Measurements from ENCODE around the gene ZMYND15.

ZMYND15 gene

DNA sequence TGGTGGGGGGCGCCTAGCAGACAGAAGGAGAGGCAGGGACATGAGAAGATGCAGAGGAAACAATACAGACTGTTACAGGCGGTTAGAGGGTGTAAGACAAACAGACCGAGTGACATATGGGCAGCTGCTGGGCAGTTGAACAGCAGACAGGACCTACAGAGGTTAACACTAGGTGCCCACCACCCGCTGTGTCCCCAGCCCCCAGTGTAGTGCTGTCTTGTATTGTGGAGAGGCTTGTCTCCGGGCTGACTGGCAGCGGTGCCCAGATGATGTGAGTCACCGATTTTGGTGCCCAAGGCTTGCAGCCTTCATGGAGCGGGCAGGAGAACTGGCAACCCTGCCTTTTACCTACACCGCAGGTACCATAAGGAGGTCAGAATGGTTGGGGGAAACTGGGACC, 2.5 kb downstream of the ZMYND15 start:
- peaks cover 0 to 18% of the 10 kb centered on the region in 2 donors for H3K4me1 ChIP-seq (ENCODE audit: control insufficient read depth in 1 of 2, insufficient read depth in 2 of 2, low read length in 2 of 2)
- no peak overlapping the region for H3K4me3 ChIP-seq (ENCODE audit: low read depth in 1 of 2, low read length in 2 of 2)
- no peak overlapping the region for H3K9ac ChIP-seq (ENCODE audit: low read depth in 1 of 2, low read length in 2 of 2)
- H3K27me3 ChIP-seq (ENCODE audit: control insufficient read depth in 1 of 2, insufficient read depth in 2 of 2, low read length in 2 of 2) = peaks cover 0 to 4% of the 10 kb centered on the region in 2 donors
- no peak overlapping the region for H3K27ac ChIP-seq (ENCODE audit: low read depth, low read length)
- H3K9me3 ChIP-seq (ENCODE audit: control insufficient read depth in 1 of 2, low read length in 2 of 2) = no peaks in the 10 kb centered on the region
- H3K36me3 ChIP-seq (ENCODE audit: control insufficient read depth in 1 of 2, insufficient read depth in 2 of 2, low read length in 2 of 2) = no peaks in the 10 kb centered on the region

DNA sequence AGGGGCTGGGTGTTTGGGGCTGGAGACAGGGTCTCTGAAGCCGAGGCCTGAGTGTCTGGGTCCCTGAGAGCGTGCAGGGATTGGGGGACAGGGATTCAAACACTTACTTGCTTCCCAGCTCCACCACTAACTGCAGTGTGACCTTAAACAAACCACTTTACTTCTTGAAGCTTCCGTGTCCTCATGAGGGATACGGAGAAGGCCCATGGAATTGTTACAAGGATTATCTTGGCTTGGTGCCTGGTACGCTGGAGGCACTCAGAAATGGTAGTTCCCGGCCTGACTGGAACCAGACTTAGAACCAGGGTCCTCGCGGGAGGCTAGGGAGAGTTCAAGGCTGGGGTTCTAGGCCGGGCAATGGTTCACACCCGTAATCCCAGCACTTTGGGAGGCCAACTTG, 3.0 kb downstream of the ZMYND15 start:
- H3K9ac ChIP-seq (ENCODE audit: low read depth in 1 of 2, low read length in 2 of 2) = no peak overlapping the region
- no peaks in the 10 kb centered on the region for H3K9me3 ChIP-seq (ENCODE audit: control insufficient read depth in 1 of 2, low read length in 2 of 2)
- no peaks in the 10 kb centered on the region for H3K36me3 ChIP-seq (ENCODE audit: control insufficient read depth in 1 of 2, insufficient read depth in 2 of 2, low read length in 2 of 2)
- H3K27ac ChIP-seq (ENCODE audit: low read depth, low read length) = no peak overlapping the region
- H3K4me1 ChIP-seq (ENCODE audit: control insufficient read depth in 1 of 2, insufficient read depth in 2 of 2, low read length in 2 of 2) = peaks cover 0 to 18% of the 10 kb centered on the region in 2 donors
- peaks cover 0 to 4% of the 10 kb centered on the region in 2 donors for H3K27me3 ChIP-seq (ENCODE audit: control insufficient read depth in 1 of 2, insufficient read depth in 2 of 2, low read length in 2 of 2)
- no peak overlapping the region for H3K4me3 ChIP-seq (ENCODE audit: low read depth in 1 of 2, low read length in 2 of 2)

DNA sequence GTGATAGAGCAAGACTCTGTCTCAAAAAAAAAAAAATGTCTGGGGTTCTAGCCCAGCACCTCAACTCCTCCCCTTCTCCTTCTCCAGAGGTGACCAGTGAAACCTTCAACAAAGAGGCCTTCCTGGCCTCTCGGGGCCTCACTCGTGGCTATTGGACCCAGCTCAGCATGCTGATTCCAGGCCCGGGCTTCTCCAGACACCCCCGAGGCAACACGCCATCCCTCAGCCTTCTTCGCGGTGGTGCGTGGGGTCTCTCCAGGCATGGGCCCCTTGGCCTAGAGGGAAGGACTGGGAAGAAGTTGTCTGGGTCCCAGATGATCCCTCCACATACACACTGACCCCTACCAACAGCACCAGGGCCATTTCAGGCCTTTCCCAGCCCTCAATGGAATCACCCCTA, 3.6 kb downstream of the ZMYND15 start:
- Histone ChIP-seq H3K4me3 (ENCODE audit: low read depth in 1 of 2, low read length in 2 of 2) (no peak overlapping the region), H3K9ac (ENCODE audit: low read depth in 1 of 2, low read length in 2 of 2) (no peak overlapping the region), H3K4me1 (ENCODE audit: control insufficient read depth in 1 of 2, insufficient read depth in 2 of 2, low read length in 2 of 2) (peaks cover 0 to 15% of the 10 kb centered on the region in 2 donors), H3K27ac (ENCODE audit: low read depth, low read length) (no peak overlapping the region), H3K9me3 (ENCODE audit: control insufficient read depth in 1 of 2, low read length in 2 of 2) (no peaks in the 10 kb centered on the region), H3K36me3 (ENCODE audit: control insufficient read depth in 1 of 2, insufficient read depth in 2 of 2, low read length in 2 of 2) (no peaks in the 10 kb centered on the region), H3K27me3 (ENCODE audit: control insufficient read depth in 1 of 2, insufficient read depth in 2 of 2, low read length in 2 of 2) (peaks cover 0 to 4% of the 10 kb centered on the region in 2 donors)

DNA sequence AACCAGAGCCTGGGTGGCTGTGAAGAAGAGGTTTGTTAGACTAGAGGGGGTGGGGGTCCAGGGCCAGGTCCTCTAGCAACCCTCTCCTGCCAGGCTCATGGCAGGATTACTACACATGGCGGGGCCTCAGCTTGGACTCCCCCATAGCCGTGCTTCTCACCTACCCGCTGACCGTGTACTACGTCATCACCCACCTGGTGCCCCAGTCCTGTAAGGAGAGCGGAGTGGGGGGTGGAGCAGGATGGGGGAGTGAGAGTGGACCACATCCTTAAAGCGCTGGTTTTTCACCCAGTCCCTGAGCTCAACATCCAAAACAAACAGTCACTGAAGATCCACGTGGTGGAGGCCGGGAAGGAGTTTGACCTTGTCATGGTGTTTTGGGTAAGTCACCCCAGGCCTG, 4.3 kb downstream of the ZMYND15 start:
- Histone ChIP-seq H3K9me3 (ENCODE audit: control insufficient read depth in 1 of 2, low read length in 2 of 2) (no peaks in the 10 kb centered on the region), H3K4me1 (ENCODE audit: control insufficient read depth in 1 of 2, insufficient read depth in 2 of 2, low read length in 2 of 2) (peaks cover 0 to 8% of the 10 kb centered on the region in 2 donors), H3K36me3 (ENCODE audit: control insufficient read depth in 1 of 2, insufficient read depth in 2 of 2, low read length in 2 of 2) (no peaks in the 10 kb centered on the region), H3K27me3 (ENCODE audit: control insufficient read depth in 1 of 2, insufficient read depth in 2 of 2, low read length in 2 of 2) (peaks cover 3 to 4% of the 10 kb centered on the region in 2 donors), H3K27ac (ENCODE audit: low read depth, low read length) (no peak overlapping the region), H3K9ac (ENCODE audit: low read depth in 1 of 2, low read length in 2 of 2) (no peak overlapping the region), H3K4me3 (ENCODE audit: low read depth in 1 of 2, low read length in 2 of 2) (no peak overlapping the region)

DNA sequence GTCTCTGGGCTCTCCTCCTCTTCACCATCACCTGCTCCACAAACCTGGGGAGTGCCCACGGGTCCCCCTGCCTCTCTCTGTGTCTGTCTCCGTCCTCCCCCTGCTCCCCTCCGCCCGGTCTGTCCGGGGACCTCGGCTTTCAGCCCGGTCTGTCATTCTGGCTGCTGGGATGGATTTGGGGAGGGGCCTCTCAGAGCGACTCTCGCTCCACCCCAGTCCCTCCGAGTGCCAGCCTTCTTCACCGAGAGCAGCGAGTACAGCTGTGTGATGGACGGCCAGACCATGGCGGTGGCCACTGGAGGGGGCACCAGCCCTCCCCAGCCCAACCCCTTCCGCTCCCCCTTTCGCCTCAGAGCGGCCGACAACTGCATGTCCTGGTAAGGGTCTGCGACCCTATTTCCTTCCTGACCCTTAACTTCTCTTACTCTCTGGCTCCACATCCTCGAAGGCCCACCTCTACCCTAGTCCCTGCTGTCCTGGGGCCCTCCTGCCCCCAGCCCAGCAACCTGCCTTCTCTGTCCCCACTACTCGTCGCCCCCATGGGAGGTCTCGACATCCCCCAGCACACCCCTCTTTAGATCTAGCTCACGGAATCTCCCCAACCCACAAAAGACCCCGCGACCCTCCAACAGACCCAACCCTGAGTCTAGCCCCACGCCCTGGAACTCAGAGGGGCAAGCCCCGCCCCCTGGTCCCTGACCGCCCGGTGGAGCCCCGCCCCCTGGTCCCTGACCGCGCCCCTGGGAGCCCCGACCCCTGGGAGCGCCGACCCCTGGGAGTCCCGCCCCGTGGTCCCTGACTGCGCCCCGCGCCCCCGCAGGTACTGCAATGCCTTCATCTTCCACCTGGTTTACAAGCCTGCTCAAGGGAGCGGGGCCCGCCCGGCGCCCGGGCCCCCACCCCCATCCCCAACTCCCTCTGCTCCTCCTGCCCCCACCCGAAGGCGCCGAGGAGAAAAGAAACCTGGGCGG, 5.7 kb downstream of the ZMYND15 start:
- no peaks in the 10 kb centered on the region for H3K4me1 ChIP-seq (ENCODE audit: control insufficient read depth in 1 of 2, insufficient read depth in 2 of 2, low read length in 2 of 2)
- no peak overlapping the region for H3K9ac ChIP-seq (ENCODE audit: low read depth in 1 of 2, low read length in 2 of 2)
- H3K36me3 ChIP-seq (ENCODE audit: control insufficient read depth in 1 of 2, insufficient read depth in 2 of 2, low read length in 2 of 2) = no peaks in the 10 kb centered on the region
- H3K9me3 ChIP-seq (ENCODE audit: control insufficient read depth in 1 of 2, low read length in 2 of 2) = no peaks in the 10 kb centered on the region
- H3K27ac ChIP-seq (ENCODE audit: low read depth, low read length) = no peak overlapping the region
- H3K27me3 ChIP-seq (ENCODE audit: control insufficient read depth in 1 of 2, insufficient read depth in 2 of 2, low read length in 2 of 2) = peaks cover 3 to 4% of the 10 kb centered on the region in 2 donors
- H3K4me3 ChIP-seq (ENCODE audit: low read depth in 1 of 2, low read length in 2 of 2) = no peak overlapping the region

DNA sequence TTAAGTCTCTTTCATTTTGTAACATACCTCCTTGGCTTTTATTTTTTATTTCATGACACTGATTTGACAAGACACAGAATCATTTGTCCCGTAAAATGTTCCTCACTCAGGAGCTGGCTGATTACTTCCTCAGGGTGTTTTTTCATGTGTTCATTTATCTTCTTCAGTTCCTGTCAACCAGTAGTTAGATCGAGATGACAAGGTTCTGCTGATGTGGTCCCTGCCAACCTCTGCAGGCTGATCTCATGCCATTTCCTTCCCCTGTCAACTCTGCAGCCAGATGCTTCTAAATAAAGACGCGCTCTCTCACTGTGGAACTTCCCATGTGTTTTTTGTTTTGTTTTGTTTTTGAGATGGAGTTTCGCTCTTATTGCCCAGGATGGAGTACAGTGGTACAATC, 8.2 kb downstream of the ZMYND15 start:
- H3K9me3 ChIP-seq (ENCODE audit: control insufficient read depth in 1 of 2, low read length in 2 of 2) = no peaks in the 10 kb centered on the region
- H3K36me3 ChIP-seq (ENCODE audit: control insufficient read depth in 1 of 2, insufficient read depth in 2 of 2, low read length in 2 of 2) = no peaks in the 10 kb centered on the region
- no peak overlapping the region for H3K9ac ChIP-seq (ENCODE audit: low read depth in 1 of 2, low read length in 2 of 2)
- H3K4me1 ChIP-seq (ENCODE audit: control insufficient read depth in 1 of 2, insufficient read depth in 2 of 2, low read length in 2 of 2) = no peaks in the 10 kb centered on the region
- no peak overlapping the region for H3K4me3 ChIP-seq (ENCODE audit: low read depth in 1 of 2, low read length in 2 of 2)
- H3K27ac ChIP-seq (ENCODE audit: low read depth, low read length) = no peak overlapping the region
- peaks cover 3 to 4% of the 10 kb centered on the region in 2 donors for H3K27me3 ChIP-seq (ENCODE audit: control insufficient read depth in 1 of 2, insufficient read depth in 2 of 2, low read length in 2 of 2)

DNA sequence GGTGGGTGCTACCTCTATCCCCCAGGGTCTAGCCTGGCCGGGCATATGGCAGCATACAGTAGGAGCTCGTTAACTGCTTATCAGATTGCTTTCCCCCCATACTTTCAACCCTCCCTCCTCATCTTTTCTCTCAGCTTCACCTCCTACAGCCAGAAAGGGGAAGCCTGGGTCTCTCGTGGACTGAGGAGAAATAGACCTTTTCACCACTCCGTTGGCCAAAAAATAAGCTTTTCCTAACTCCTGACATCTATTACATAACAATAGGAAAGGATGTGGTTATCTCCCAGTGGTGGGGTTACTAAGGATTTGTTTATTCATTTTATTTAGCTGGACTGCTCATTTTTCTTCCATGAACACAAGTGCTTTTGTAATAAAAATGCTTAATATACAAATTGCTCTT, 9.1 kb downstream of the ZMYND15 start:
- Histone ChIP-seq H3K27ac (ENCODE audit: low read depth, low read length) (no peak overlapping the region), H3K36me3 (ENCODE audit: control insufficient read depth in 1 of 2, insufficient read depth in 2 of 2, low read length in 2 of 2) (no peaks in the 10 kb centered on the region)

DNA sequence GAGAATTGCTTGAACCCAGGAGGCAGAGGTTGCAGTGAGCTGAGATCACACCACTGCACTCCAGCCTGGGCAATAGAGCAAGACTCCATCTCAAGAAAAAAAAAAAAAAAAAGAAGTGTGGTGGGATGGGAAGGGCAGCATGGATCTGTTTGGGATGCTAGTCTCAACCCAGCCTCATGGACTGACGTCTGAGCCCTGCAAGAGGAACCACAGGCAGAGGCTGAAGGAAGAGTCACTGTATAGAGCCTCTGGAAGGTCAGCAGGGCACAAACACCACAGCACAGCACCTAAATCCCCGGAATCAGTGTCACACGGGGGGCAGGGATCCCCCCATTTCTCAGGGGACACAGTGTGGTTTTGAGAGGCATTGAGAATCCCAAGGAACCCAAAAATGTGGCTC, 11.0 kb downstream of the ZMYND15 start:
- H3K27ac ChIP-seq (ENCODE audit: low read depth, low read length) = no peak overlapping the region
- H3K9me3 ChIP-seq (ENCODE audit: control insufficient read depth in 1 of 2, low read length in 2 of 2) = no peaks in the 10 kb centered on the region
- no peaks in the 10 kb centered on the region for H3K4me1 ChIP-seq (ENCODE audit: control insufficient read depth in 1 of 2, insufficient read depth in 2 of 2, low read length in 2 of 2)
- H3K4me3 ChIP-seq (ENCODE audit: low read depth in 1 of 2, low read length in 2 of 2) = no peak overlapping the region
- H3K27me3 ChIP-seq (ENCODE audit: control insufficient read depth in 1 of 2, insufficient read depth in 2 of 2, low read length in 2 of 2) = peaks cover 0 to 3% of the 10 kb centered on the region in 2 donors
- H3K36me3 ChIP-seq (ENCODE audit: control insufficient read depth in 1 of 2, insufficient read depth in 2 of 2, low read length in 2 of 2) = no peaks in the 10 kb centered on the region
- no peak overlapping the region for H3K9ac ChIP-seq (ENCODE audit: low read depth in 1 of 2, low read length in 2 of 2)

More for the DNA sequence above, 9.1 kb downstream of the ZMYND15 start:
- Histone ChIP-seq H3K9ac (ENCODE audit: low read depth in 1 of 2, low read length in 2 of 2) (no peak overlapping the region), H3K27me3 (ENCODE audit: control insufficient read depth in 1 of 2, insufficient read depth in 2 of 2, low read length in 2 of 2) (peaks cover 3 to 4% of the 10 kb centered on the region in 2 donors), H3K4me3 (ENCODE audit: low read depth in 1 of 2, low read length in 2 of 2) (no peak overlapping the region), H3K4me1 (ENCODE audit: control insufficient read depth in 1 of 2, insufficient read depth in 2 of 2, low read length in 2 of 2) (no peaks in the 10 kb centered on the region), H3K9me3 (ENCODE audit: control insufficient read depth in 1 of 2, low read length in 2 of 2) (no peaks in the 10 kb centered on the region)

DNA sequence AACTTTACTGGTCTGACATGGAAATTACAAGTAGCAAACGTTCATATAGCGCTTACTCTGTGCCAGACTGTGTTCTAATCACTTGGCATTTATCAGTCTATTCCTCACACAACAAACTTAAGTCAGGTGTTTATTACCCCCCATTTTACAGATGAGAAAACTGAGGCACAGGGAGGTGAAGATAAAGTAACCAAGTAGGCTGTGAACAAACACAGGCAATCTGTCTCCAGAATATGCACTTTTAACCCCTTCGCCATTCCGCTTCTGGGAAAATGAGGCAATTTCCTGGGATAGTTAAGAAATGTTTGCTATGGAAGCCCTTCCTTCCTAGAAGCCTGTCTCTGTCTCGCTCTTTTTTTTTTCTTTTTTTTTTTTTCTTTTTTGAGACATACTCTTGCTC, 12.3 kb downstream of the ZMYND15 start:
- Histone ChIP-seq H3K4me1 (ENCODE audit: control insufficient read depth in 1 of 2, insufficient read depth in 2 of 2, low read length in 2 of 2) (no peaks in the 10 kb centered on the region), H3K27me3 (ENCODE audit: control insufficient read depth in 1 of 2, insufficient read depth in 2 of 2, low read length in 2 of 2) (peaks cover 0 to 3% of the 10 kb centered on the region in 2 donors), H3K9me3 (ENCODE audit: control insufficient read depth in 1 of 2, low read length in 2 of 2) (no peaks in the 10 kb centered on the region), H3K4me3 (ENCODE audit: low read depth in 1 of 2, low read length in 2 of 2) (no peak overlapping the region), H3K9ac (ENCODE audit: low read depth in 1 of 2, low read length in 2 of 2) (no peak overlapping the region), H3K36me3 (ENCODE audit: control insufficient read depth in 1 of 2, insufficient read depth in 2 of 2, low read length in 2 of 2) (no peaks in the 10 kb centered on the region), H3K27ac (ENCODE audit: low read depth, low read length) (no peak overlapping the region)

DNA sequence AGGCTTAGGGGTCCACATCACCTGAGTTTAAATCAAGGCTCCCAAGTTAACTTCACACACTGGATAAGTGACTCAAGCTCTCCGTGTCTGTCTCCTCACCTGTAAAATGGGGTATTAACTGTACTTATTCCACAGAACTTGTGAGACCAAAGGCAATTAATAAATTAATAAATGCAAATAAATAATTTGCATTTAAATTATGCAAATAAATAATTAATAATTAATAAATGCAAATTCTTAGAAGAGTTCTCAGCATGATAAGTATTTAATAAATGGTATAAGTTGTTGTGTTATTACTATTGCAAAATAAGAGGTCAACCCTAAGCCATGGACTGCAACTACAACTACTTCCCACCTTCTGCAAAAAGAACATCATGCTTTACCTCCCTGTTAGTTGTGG, 13.8 kb downstream of the ZMYND15 start:
- no peaks in the 10 kb centered on the region for H3K36me3 ChIP-seq (ENCODE audit: control insufficient read depth in 1 of 2, insufficient read depth in 2 of 2, low read length in 2 of 2)
- no peak overlapping the region for H3K27ac ChIP-seq (ENCODE audit: low read depth, low read length)
- H3K9ac ChIP-seq (ENCODE audit: low read depth in 1 of 2, low read length in 2 of 2) = no peak overlapping the region
- no peaks in the 10 kb centered on the region for H3K4me1 ChIP-seq (ENCODE audit: control insufficient read depth in 1 of 2, insufficient read depth in 2 of 2, low read length in 2 of 2)
- H3K9me3 ChIP-seq (ENCODE audit: control insufficient read depth in 1 of 2, low read length in 2 of 2) = no peaks in the 10 kb centered on the region
- peaks cover 0 to 3% of the 10 kb centered on the region in 2 donors for H3K27me3 ChIP-seq (ENCODE audit: control insufficient read depth in 1 of 2, insufficient read depth in 2 of 2, low read length in 2 of 2)
- no peak overlapping the region for H3K4me3 ChIP-seq (ENCODE audit: low read depth in 1 of 2, low read length in 2 of 2)

Measured in duodenal mucosa (tissue), 2 donors.